Ovary (tissue), 3 donors: ENCODE data around the gene MYOM3.

Source experiments
- CTCF ChIP-seq, 3 donors: fragments of 450-650 bp in 2 of 3; fragments of 200-600 bp in 1 of 3; IDR thresholded peaks; one replicate each; pipeline versions ENCODE4 v1.5.1 to v1.8.0; 2016 to 2022; ENCODE audit warnings: antibody characterized with exemption in 3 of 3, mild to moderate bottlenecking in 1 of 3
- POLR2A ChIP-seq: fragments of 450-650 bp; IDR thresholded peaks from one replicate; pipeline ENCODE4 v1.6.1; 2017; ENCODE audit warnings: antibody characterized with exemption, mild to moderate bottlenecking, moderate library complexity
- donor health status: DM: no; HTN: no; CAD: no.

GRCh38 chr1:24154215-24154614 is 42.3 kb upstream of the MYOM3 start:
- TF ChIP-seq CTCF (IDR thresholded peaks at IDR 0.05): no peak
- no peak for TF ChIP-seq POLR2A
